HEK293 (cell line): ENCODE measurements around the gene ZC3H18.

Experiments used
- CTCF ChIA-PET: fragments of 350-600 bp; formaldehyde crosslinking; extraction: SDS; loops from one replicate; lab custom pipeline; 2021; ENCODE audit warnings: antibody characterized with exemption; lab: Yijun Ruan, JAX
- POLR2A ChIA-PET: fragments of 300-600 bp; formaldehyde crosslinking; extraction: SDS; loops from one replicate; lab custom pipeline; 2020; ENCODE audit warnings: antibody characterized with exemption, inconsistent platforms; lab: Yijun Ruan, JAX
- H3K27ac ChIP-seq: fragments of 200-500 bp; sonication (Bioruptor generic); 2 replicates; pipeline ENCODE4 v1.5.1; 2014; ENCODE audit warnings: low read depth, low read length, control low read depth, inconsistent platforms; ENCODE audit errors: extremely low read depth
- H3K36me3 ChIP-seq, 2 experiments: fragments of 200-500 bp in 1 of 2; sonication (Bioruptor generic) in 1 of 2; 1 replicate in 1 of 2; 2 replicates in 1 of 2; pipeline ENCODE4 v1.5.1; 2014 to 2017; ENCODE audit warnings: inconsistent platforms in 2 of 2, low read length in 2 of 2; ENCODE audit not compliant: control insufficient read depth in 2 of 2, insufficient read depth in 1 of 2
- H3K4me1 ChIP-seq: fragments of 200-500 bp; sonication (Bioruptor generic); 2 replicates; pipeline ENCODE4 v1.5.1; 2014; ENCODE audit warnings: mild to moderate bottlenecking, low read length, inconsistent platforms; ENCODE audit not compliant: control insufficient read depth, insufficient read depth
- H3K4me3 ChIP-seq: 2 replicates; pipeline ENCODE4 v1.5.1; 2011; ENCODE audit warnings: low read depth, mild to moderate bottlenecking, control low read depth, low read length, moderate library complexity
- H3K9me3 ChIP-seq: fragments of 200-500 bp; sonication (Bioruptor generic); 2 replicates; pipeline ENCODE4 v1.5.1; 2014; ENCODE audit warnings: low read depth, low read length, inconsistent platforms; ENCODE audit not compliant: control insufficient read depth, insufficient read depth
- AEBP2 ChIP-seq: fragments of 450-650 bp; formaldehyde crosslinking; IDR thresholded peaks from 2 replicates; pipeline ENCODE4 v1.5.1; 2016; ENCODE audit warnings: missing biosample characterization, missing genetic modification characterization, borderline replicate concordance
- GFI1B ChIP-seq: fragments of 450-650 bp; formaldehyde crosslinking; IDR thresholded peaks from 2 replicates; pipeline ENCODE4 v1.5.1; 2016; ENCODE audit warnings: missing biosample characterization, missing genetic modification characterization
- PRDM4 ChIP-seq: fragments of 450-650 bp; formaldehyde crosslinking; IDR thresholded peaks from 2 replicates; pipeline ENCODE4 v1.5.1; 2017; ENCODE audit warnings: missing biosample characterization, missing genetic modification characterization
- SP3 ChIP-seq: fragments of 450-650 bp; formaldehyde crosslinking; IDR thresholded peaks from 2 replicates; pipeline ENCODE4 v1.5.1; 2016; ENCODE audit warnings: missing biosample characterization, missing genetic modification characterization
- TSHZ1 ChIP-seq: fragments of 450-650 bp; formaldehyde crosslinking; IDR thresholded peaks from 2 replicates; pipeline ENCODE4 v1.5.1; 2016; ENCODE audit warnings: missing biosample characterization, missing genetic modification characterization, borderline replicate concordance
- ZBTB26 ChIP-seq: fragments of 450-650 bp; formaldehyde crosslinking; optimal IDR thresholded peaks from 2 replicates; pipeline ENCODE3; 2016; ENCODE audit warnings: missing biosample characterization, mild to moderate bottlenecking, missing genetic modification characterization
- ZFP69B ChIP-seq: fragments of 450-650 bp; formaldehyde crosslinking; IDR thresholded peaks from 2 replicates; pipeline ENCODE4 v1.5.1; 2016; ENCODE audit warnings: missing biosample characterization, missing genetic modification characterization
- ZNF169 ChIP-seq: fragments of 450-650 bp; formaldehyde crosslinking; IDR thresholded peaks from 2 replicates; pipeline ENCODE4 v1.5.1; 2016; ENCODE audit warnings: missing biosample characterization, missing genetic modification characterization
- ZNF211 ChIP-seq: fragments of 450-650 bp; formaldehyde crosslinking; IDR thresholded peaks from 2 replicates; pipeline ENCODE4 v1.5.1; 2016; ENCODE audit warnings: low read depth, missing biosample characterization, missing genetic modification characterization
- ZNF223 ChIP-seq: fragments of 450-650 bp; formaldehyde crosslinking; IDR thresholded peaks from 2 replicates; pipeline ENCODE4 v1.5.1; 2016; ENCODE audit warnings: missing biosample characterization, missing genetic modification characterization
- ZNF341 ChIP-seq: fragments of 450-650 bp; formaldehyde crosslinking; IDR thresholded peaks from 2 replicates; pipeline ENCODE4; 2016; ENCODE audit warnings: low read depth, missing biosample characterization, missing genetic modification characterization
- ZNF354C ChIP-seq: fragments of 450-650 bp; formaldehyde crosslinking; IDR thresholded peaks from 2 replicates; pipeline ENCODE4 v1.5.1; 2016; ENCODE audit warnings: missing biosample characterization, missing genetic modification characterization, low read depth, borderline replicate concordance
- ZNF560 ChIP-seq: fragments of 450-650 bp; formaldehyde crosslinking; IDR thresholded peaks from 2 replicates; pipeline ENCODE4 v1.5.1; 2017; ENCODE audit warnings: missing biosample characterization, missing genetic modification characterization, borderline replicate concordance
- ZNF580 ChIP-seq: fragments of 450-650 bp; formaldehyde crosslinking; IDR thresholded peaks from 2 replicates; pipeline ENCODE4 v1.5.1; 2016; ENCODE audit warnings: missing biosample characterization, missing genetic modification characterization
- ZNF600 ChIP-seq: fragments of 450-650 bp; formaldehyde crosslinking; IDR thresholded peaks from 2 replicates; pipeline ENCODE4 v1.5.1; 2016; ENCODE audit warnings: missing biosample characterization, missing genetic modification characterization
- ZNF626 ChIP-seq: fragments of 450-650 bp; sonication (Bioruptor Pico); formaldehyde crosslinking; IDR thresholded peaks from 2 replicates; pipeline ENCODE4 v1.5.1; 2018; ENCODE audit warnings: missing biosample characterization, missing genetic modification characterization, inconsistent platforms
- ZNF776 ChIP-seq: fragments of 450-650 bp; formaldehyde crosslinking; IDR thresholded peaks from 2 replicates; pipeline ENCODE4 v1.5.0; 2017; ENCODE audit warnings: missing biosample characterization, missing genetic modification characterization, borderline replicate concordance

ZC3H18 gene

GRCh38 chr16:88550246-88550661 is 19.9 kb upstream of the ZC3H18 start (continued):
- TF ChIP-seq ZNF776 (tag by site-specific recombination), result no peak
- TF ChIP-seq SP3 (tag by site-specific recombination), result no peak
- no peak for TF ChIP-seq ZNF223 (tag by site-specific recombination)
- no peak for TF ChIP-seq ZNF354C (tag by site-specific recombination)
- no peak for TF ChIP-seq TSHZ1 (tag by site-specific recombination)
- TF ChIP-seq ZNF560, result no peak
- no peak for TF ChIP-seq GFI1B (tag by site-specific recombination)

GRCh38 chr16:88552166-88552565 is 18.0 kb upstream of the ZC3H18 start:
- ChIA-PET CTCF (no interaction called here), POLR2A (no interaction called here)
- H3K9me3 ChIP-seq, result no peaks in the 10 kb centered on the region
- no peak for TF ChIP-seq ZNF211 (tag by site-specific recombination)
- no peak for TF ChIP-seq PRDM4 (tag by site-specific recombination)
- TF ChIP-seq ZBTB26 (tag by site-specific recombination), result no peak
- no peak for TF ChIP-seq ZNF776 (tag by site-specific recombination)
- TF ChIP-seq ZNF580 (tag by site-specific recombination), result no peak
- no peak for TF ChIP-seq ZNF169 (tag by site-specific recombination)
- TF ChIP-seq ZNF341, result no peak
- no peak for TF ChIP-seq ZFP69B (tag by site-specific recombination)
- no peak for TF ChIP-seq ZNF626 (tag by site-specific recombination)
- TF ChIP-seq ZNF600 (tag by site-specific recombination), result no peak
- no peak for TF ChIP-seq AEBP2 (tag by site-specific recombination)
- TF ChIP-seq, all 188 proteins: peak for 0
- H3K4me1 ChIP-seq, result no peaks in the 10 kb centered on the region
- H3K4me3 ChIP-seq, result no peak overlapping the region
- no peak overlapping the region for H3K27ac ChIP-seq
- H3K36me3 ChIP-seq, result no peaks in the 10 kb centered on the region
